ENCODE results near the gene SCN1A.
A peak's percentile ranks its signal among the peaks of the same experiment; 100 is the strongest.
"Not testable (repeated sequence)": the region's sequence is repeated elsewhere in the genome, so short reads cannot be mapped to it uniquely, and the experiment has no call there.

The SCN1A gene

GRCh38 chr2:166106431-166107015, 21.3 kb downstream of the SCN1A start:
- H3K4me3 ChIP-seq (ENCODE audit: low read depth, low read length), result no peak overlapping the region
- TF ChIP-seq CTCF (conservative IDR thresholded peaks at IDR 0.05; ENCODE audit: low read depth, low read length), result peak; percentile 76
- DNase-seq (ENCODE audit: low read depth), result peak; percentile 73

- DNase-seq (ENCODE audit: low read depth), result no peak
- no peak overlapping the region for H3K4me3 ChIP-seq (ENCODE audit: low read depth, low read length)
- no peak for TF ChIP-seq CTCF (conservative IDR thresholded peaks at IDR 0.05; ENCODE audit: low read depth, low read length)
Measured at GRCh38 chr2:166104773-166105172, 23.0 kb downstream of the SCN1A start.

- no peak for DNase-seq (ENCODE audit: low read depth)
- no peak overlapping the region for H3K4me3 ChIP-seq (ENCODE audit: low read depth, low read length)
- no peak for TF ChIP-seq CTCF (conservative IDR thresholded peaks at IDR 0.05; ENCODE audit: low read depth, low read length)
Measured at GRCh38 chr2:166104084-166104483, 23.7 kb downstream of the SCN1A start.

GRCh38 chr2:166103277-166103676, 24.5 kb downstream of the SCN1A start:
- H3K4me3 ChIP-seq (ENCODE audit: low read depth, low read length); DNase-seq (ENCODE audit: low read depth): not testable (repeated sequence)

GRCh38 chr2:166094325-166094724, 33.5 kb downstream of the SCN1A start:
- H3K4me3 ChIP-seq (ENCODE audit: low read depth, low read length), result no peak overlapping the region
- no peak for DNase-seq (ENCODE audit: low read depth)
- no peak for TF ChIP-seq CTCF (conservative IDR thresholded peaks at IDR 0.05; ENCODE audit: low read depth, low read length)

GRCh38 chr2:166092889-166093288, 34.9 kb downstream of the SCN1A start:
- TF ChIP-seq CTCF (conservative IDR thresholded peaks at IDR 0.05; ENCODE audit: low read depth, low read length), result no peak
- DNase-seq (ENCODE audit: low read depth), result peak; percentile 70
- H3K4me3 ChIP-seq (ENCODE audit: low read depth, low read length), result no peak overlapping the region

GRCh38 chr2:166091439-166091838, 36.4 kb downstream of the SCN1A start:
- TF ChIP-seq CTCF (conservative IDR thresholded peaks at IDR 0.05; ENCODE audit: low read depth, low read length), result no peak
- no peak overlapping the region for H3K4me3 ChIP-seq (ENCODE audit: low read depth, low read length)
- peak; percentile 62 for DNase-seq (ENCODE audit: low read depth)

Measured in choroid plexus epithelial cell (primary cell).